Esophagus squamous epithelium (tissue), 5 donors: ENCODE data around the gene CACNG4. TPM values are rescaled to one million over a fixed set of nuclear protein-coding genes. Genes with fewer than 3 reads are reported as not detected.

Experiments used
- DNase-seq: peaks from one replicate; lab custom pipeline; 2025; lab: John Stamatoyannopoulos, UW
- H3K27ac ChIP-seq, 4 donors: fragments of 200-600 bp; sonication (generic); one replicate each; pipeline ENCODE4 v1.5.1; 2016 to 2019; ENCODE audit warnings: mild to moderate bottlenecking in 1 of 4
- H3K27me3 ChIP-seq, 4 donors: fragments of 200-600 bp; sonication (generic); 1 replicate in 3 of 4; 2 replicates in 1 of 4; pipeline versions ENCODE4 v1.5.1 to v1.6.0; 2017 to 2021; ENCODE audit warnings: antibody characterized with exemption in 1 of 4
- H3K36me3 ChIP-seq, 3 donors: fragments of 200-600 bp; sonication (generic); one replicate each; pipeline ENCODE4 v1.5.1; 2016 to 2019
- H3K4me1 ChIP-seq, 3 donors: fragments of 200-600 bp; sonication (generic); one replicate each; pipeline ENCODE4 v1.5.1; 2017 to 2019
- H3K4me3 ChIP-seq, 4 donors: fragments of 200-600 bp; sonication (generic); 1 replicate in 3 of 4; 2 replicates in 1 of 4; pipeline ENCODE4 v1.5.1; 2016 to 2019; ENCODE audit warnings: mild to moderate bottlenecking in 2 of 4, moderate library complexity in 1 of 4
- H3K9me3 ChIP-seq, 3 donors: fragments of 200-600 bp; sonication (generic); one replicate each; pipeline ENCODE4 v1.5.1; 2016 to 2019
- CTCF ChIP-seq, 6 experiments: fragments of 450-650 bp in 4 of 6; fragments of 200-600 bp in 2 of 6; sonication (generic) in 2 of 6; IDR thresholded peaks; one replicate each; pipeline ENCODE4 v1.5.1; 2016 to 2019; ENCODE audit warnings: antibody characterized with exemption in 6 of 6, mild to moderate bottlenecking in 4 of 6, moderate library complexity in 4 of 6
- POLR2A ChIP-seq, 4 donors: fragments of 450-650 bp; IDR thresholded peaks; one replicate each; pipeline ENCODE4 v1.6.1; 2017; ENCODE audit warnings: antibody characterized with exemption in 4 of 4, mild to moderate bottlenecking in 4 of 4, moderate library complexity in 3 of 4
- WGBS, 2 donors: methylation state at CpG; one replicate each; pipeline ENCODE4 v1.1.5; 2018; 5-methylcytosine and 5-hydroxymethylcytosine counted together
- intact Hi-C: fragments of 100-400 bp; cut with DNase I; formaldehyde crosslinking; loops from one replicate; pipeline ENCODE4 v1.15.0; 2022
- total RNA-seq, 4 donors: library from RNA; depleted of rRNA; stranded (reverse); fragments of >200 nt; gene quantifications; one replicate each; pipeline ENCODE4 v1.1.0, GENCODE V29; 2016
- donor health status: DM: yes; HTN: yes; CAD: no.

CACNG4 gene
- total RNA-seq, 4 donors from 2014 or later = 0.08 to 0.38 (median 0.31) TPM; not detected in 1

DNA sequence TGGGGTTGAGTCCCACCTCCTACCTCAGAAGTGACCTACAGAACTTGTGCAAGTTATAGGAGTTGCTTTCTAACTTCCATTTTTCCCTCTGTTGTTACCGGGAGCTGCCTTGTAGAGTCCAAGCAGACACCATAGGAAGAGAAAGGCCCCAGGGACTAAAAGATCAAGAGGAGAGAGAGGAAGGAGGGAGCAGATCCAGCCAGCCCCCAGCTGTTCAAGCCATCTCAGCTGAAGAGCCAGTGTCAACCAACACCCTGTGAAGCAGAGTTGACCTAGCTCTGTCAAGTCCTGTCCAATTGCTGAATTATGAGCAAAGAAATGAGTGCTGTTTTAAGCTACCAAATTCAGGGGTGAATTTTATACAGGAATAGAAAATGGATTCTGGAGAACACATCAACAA, 34.9 kb upstream of the CACNG4 start:
- WGBS, 2 donors = no CpG with 5 or more reads among the region's 1 CpG
- H3K4me3 ChIP-seq = no peak overlapping the region
- intact Hi-C loops = no loop called here
- no peak overlapping the region for H3K27ac ChIP-seq
- DNase-seq = no peak
- H3K27me3 ChIP-seq = peaks cover 0 to 32% (median 0%) of the 10 kb centered on the region in 4 donors
- no peaks in the 10 kb centered on the region for H3K9me3 ChIP-seq
- no peak for TF ChIP-seq CTCF (IDR thresholded peaks at IDR 0.05)
- TF ChIP-seq POLR2A (IDR thresholded peaks at IDR 0.05) = no peak
- no peaks in the 10 kb centered on the region for H3K36me3 ChIP-seq
- H3K4me1 ChIP-seq = no peaks in the 10 kb centered on the region

DNA sequence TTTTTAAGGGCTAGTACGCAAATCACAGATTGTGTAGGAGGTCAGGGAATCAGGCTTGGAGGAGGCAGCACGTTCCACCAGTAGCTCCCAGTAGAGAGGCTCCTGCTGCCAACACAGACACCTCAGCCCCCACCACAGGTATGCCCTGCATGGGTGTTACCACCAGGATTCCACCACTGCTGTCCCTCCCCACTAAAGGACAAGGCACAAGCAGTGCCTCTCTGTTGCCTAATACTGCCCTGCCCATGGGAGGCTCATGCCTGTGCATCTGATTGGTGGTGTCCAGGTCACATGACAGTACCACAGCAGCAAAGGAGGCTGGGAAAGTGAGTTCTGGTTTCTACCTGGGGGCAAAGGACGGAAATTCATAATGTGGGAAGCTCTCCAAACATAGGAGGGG, 33.6 kb upstream of the CACNG4 start:
- WGBS, 2 donors = 64 to 71% methylated on average over 2 to 3 of the region's 3 CpGs

DNA sequence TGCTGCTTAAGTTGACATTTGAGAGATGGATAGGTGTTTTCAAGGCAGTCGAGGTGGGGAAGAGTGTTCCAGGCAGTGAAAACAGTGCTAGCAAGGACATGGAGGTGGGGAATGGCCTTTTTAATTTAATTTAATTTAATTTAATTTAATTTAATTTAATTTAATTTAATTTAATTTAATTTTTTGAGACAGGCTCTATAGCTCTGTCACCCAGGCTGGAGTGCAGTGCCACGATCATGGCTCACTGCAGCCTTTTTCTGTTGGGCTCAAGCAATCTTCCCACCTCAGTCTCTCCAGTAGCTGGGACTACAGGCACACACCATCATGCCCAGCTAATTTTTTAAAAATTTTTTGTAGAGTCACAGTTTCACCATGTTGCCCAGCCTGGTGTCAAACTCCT, 32.2 kb upstream of the CACNG4 start:
- no peak for DNase-seq
- WGBS, 2 donors = 56 to 61% methylated on average over 2 of the region's 2 CpGs
- H3K27ac ChIP-seq = no peak overlapping the region
- intact Hi-C loops = no loop called here
- no peaks in the 10 kb centered on the region for H3K36me3 ChIP-seq
- no peaks in the 10 kb centered on the region for H3K4me1 ChIP-seq
- TF ChIP-seq CTCF (IDR thresholded peaks at IDR 0.05) (no peak), POLR2A (IDR thresholded peaks at IDR 0.05) (no peak)
- H3K27me3 ChIP-seq = peaks cover 0 to 25% (median 0%) of the 10 kb centered on the region in 4 donors
- no peaks in the 10 kb centered on the region for H3K9me3 ChIP-seq
- H3K4me3 ChIP-seq = no peak overlapping the region

More for the DNA sequence above, 33.6 kb upstream of the CACNG4 start:
- H3K27ac ChIP-seq = no peak overlapping the region
- TF ChIP-seq CTCF (IDR thresholded peaks at IDR 0.05) (no peak), POLR2A (IDR thresholded peaks at IDR 0.05) (no peak)
- intact Hi-C loops = no loop called here
- H3K27me3 ChIP-seq = peaks cover 0 to 30% (median 0%) of the 10 kb centered on the region in 4 donors
- no peaks in the 10 kb centered on the region for H3K9me3 ChIP-seq
- no peaks in the 10 kb centered on the region for H3K36me3 ChIP-seq
- no peak for DNase-seq
- H3K4me1 ChIP-seq = no peaks in the 10 kb centered on the region
- no peak overlapping the region for H3K4me3 ChIP-seq

DNA sequence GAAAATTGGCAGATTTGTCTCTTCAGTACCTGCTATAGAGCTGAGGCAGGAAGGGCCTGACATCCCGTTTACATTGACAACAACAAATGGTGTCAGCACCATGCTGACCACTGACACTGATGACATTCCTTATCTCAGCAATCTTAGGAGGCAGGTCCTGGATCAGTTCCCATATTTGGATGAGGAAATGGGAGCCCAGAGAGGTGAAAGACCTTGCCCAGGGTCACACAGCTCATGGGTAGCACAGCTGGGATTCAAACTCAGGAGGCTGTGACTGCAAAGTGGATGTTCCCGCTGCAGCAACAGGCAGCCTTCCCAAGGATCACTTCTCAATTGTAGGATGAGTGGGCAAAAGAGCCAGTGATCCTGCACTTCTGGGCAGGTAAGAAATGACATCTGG, 30.5 kb upstream of the CACNG4 start:
- H3K4me1 ChIP-seq = no peaks in the 10 kb centered on the region
- WGBS, 2 donors = 52 to 60% methylated on average over 1 to 2 of the region's 2 CpGs
- H3K27ac ChIP-seq = no peak overlapping the region
- intact Hi-C loops = no loop called here
- no peak overlapping the region for H3K4me3 ChIP-seq
- TF ChIP-seq POLR2A (IDR thresholded peaks at IDR 0.05) (no peak), CTCF (IDR thresholded peaks at IDR 0.05) (no peak)
- peaks cover 0 to 34% (median 0%) of the 10 kb centered on the region in 4 donors for H3K27me3 ChIP-seq
- H3K36me3 ChIP-seq = no peaks in the 10 kb centered on the region
- H3K9me3 ChIP-seq = no peaks in the 10 kb centered on the region
- no peak for DNase-seq

GRCh38 chr17:66935717-66936116, 28.8 kb upstream of the CACNG4 start:
- WGBS, 2 donors = 75 to 96% methylated on average over 2 of the region's 2 CpGs
- no peaks in the 10 kb centered on the region for H3K36me3 ChIP-seq
- H3K9me3 ChIP-seq = no peaks in the 10 kb centered on the region
- H3K27ac ChIP-seq = no peak overlapping the region
- TF ChIP-seq POLR2A (IDR thresholded peaks at IDR 0.05) = no peak
- TF ChIP-seq CTCF (IDR thresholded peaks at IDR 0.05) = no peak
- no peak overlapping the region for H3K4me3 ChIP-seq
- H3K4me1 ChIP-seq = no peaks in the 10 kb centered on the region
- intact Hi-C loops = no loop called here
- H3K27me3 ChIP-seq = peaks cover 0 to 48% (median 0%) of the 10 kb centered on the region in 4 donors
- DNase-seq = no peak
